Psoas muscle (tissue), 8 donors: ENCODE measurements around the gene MXRA5. TPM values are rescaled to one million over a fixed set of nuclear protein-coding genes. Genes with fewer than 3 reads are reported as not detected.
"Not testable (repeated sequence)": the region's sequence is repeated elsewhere in the genome, so short reads cannot be mapped to it uniquely, and the experiment has no call there.

Experiments
- ATAC-seq, 4 donors: fragments of 200-7000 bp; cut with Tn5 transposase; one replicate each; pipeline ENCODE4 v1.9.1; 2020; ENCODE audit warnings: moderate library complexity in 3 of 4, mild to moderate bottlenecking in 2 of 4
- DNase-seq, 2 donors: peaks; one replicate each; pipeline ENCODE4 v3.0.0-alpha.2; 2020
- H3K27ac ChIP-seq: fragments of 200-600 bp; one replicate; pipeline ENCODE4 v1.8.0; 2022
- H3K27me3 ChIP-seq, 3 donors: fragments of 200-600 bp in 1 of 3; one replicate each; pipeline versions ENCODE4 v1.6.1 to v1.8.0; 2013 to 2022; ENCODE audit warnings: low read length in 2 of 3, mild to moderate bottlenecking in 2 of 3, moderate library complexity in 1 of 3; ENCODE audit not compliant: insufficient read depth in 3 of 3
- H3K36me3 ChIP-seq, 2 donors: fragments of 200-600 bp in 1 of 2; one replicate each; pipeline versions ENCODE4 v1.6.1 to v1.8.0; 2013 to 2022; ENCODE audit warnings: low read depth in 1 of 2, mild to moderate bottlenecking in 1 of 2, moderate library complexity in 1 of 2; ENCODE audit not compliant: insufficient read depth in 1 of 2
- H3K4me1 ChIP-seq: fragments of 200-600 bp; one replicate; pipeline ENCODE4 v1.8.0; 2022
- H3K4me3 ChIP-seq: fragments of 200-600 bp; one replicate; pipeline ENCODE4 v1.8.0; 2022; ENCODE audit warnings: mild to moderate bottlenecking
- H3K9me3 ChIP-seq: fragments of 200-600 bp; one replicate; pipeline ENCODE4 v1.8.0; 2022
- CTCF ChIP-seq: fragments of 200-600 bp; IDR thresholded peaks from one replicate; pipeline ENCODE4 v1.8.0; 2022; ENCODE audit warnings: antibody characterized with exemption
- WGBS, 3 donors: extraction: QIAGEN DNeasy Blood & Tissue Kit; methylation state at CpG; one replicate each; pipeline versions ENCODE4 v1.1.6 to v1.1.7; 2013; 5-methylcytosine and 5-hydroxymethylcytosine counted together
- intact Hi-C, 2 donors: fragments of 100-400 bp; cut with DNase I; formaldehyde crosslinking; loops; one replicate each; pipeline versions ENCODE4 v1.11.0 to v1.14.2; 2022
- polyA plus RNA-seq, 3 donors: library from polyadenylated mRNA; stranded (reverse); fragments of 200-250 nt; gene quantifications; one replicate each; pipeline ENCODE4 v1.2.3, GENCODE V29; 2013
- total RNA-seq, 4 donors: library from RNA; stranded (reverse); fragmentation: NEBNext Ultra II Directional in 2 of 4; extraction: Animal tissue kit (Norgen Biotek cat#: 25700) in 2 of 4; gene quantifications; one replicate each; pipeline versions ENCODE4 v1.2.1 to v1.2.4, GENCODE V29; 2021 to 2023
- donor health status: healthy with polysubstance abuse.
- donor health status: DM: no; HTN: no; CAD: no; lungs with moderate emphysema.
- donor health status: Bipolar disorder and iron deficiency.
- donor health status: healthy.
- donor health status: DM: yes; HTN: yes; CAD: no.
- donor health status: DM: no; HTN: no; CAD: no.
- donor health status: DM: no; HTN: no; CAD: no.
- donor health status: DM: yes; HTN: yes; CAD: no.

Gene MXRA5
- total and polyA plus RNA-seq, 7 donors: 0.03 to 6.7 (median 0.23) TPM

- whole genome bisulfite sequencing, 3 donors: 85 to 95% (median 92%) methylated on average over 1 of the region's 1 CpG
Measured at GRCh38 chrX:3280706-3281105, 65.7 kb downstream of the MXRA5 start.

DNA sequence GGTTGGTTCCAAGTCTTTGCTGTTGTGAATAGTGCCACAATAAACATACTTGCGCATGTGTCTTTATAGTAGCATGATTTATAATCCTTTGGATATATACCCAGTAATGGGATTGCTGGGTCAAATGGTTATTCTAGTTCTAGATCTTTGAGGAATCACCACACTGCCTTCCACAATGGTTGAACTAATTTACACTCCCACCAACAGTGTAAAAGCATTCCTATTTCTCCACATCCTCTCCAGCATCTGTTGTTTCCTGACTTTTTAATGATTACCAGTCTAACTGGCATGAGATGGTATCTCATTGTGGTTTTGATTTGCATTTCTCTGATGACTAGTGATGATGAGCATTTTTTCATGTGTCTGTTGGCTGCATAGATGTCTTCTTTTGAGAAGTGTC is 72.8 kb downstream of the MXRA5 start:
- ATAC-seq, H3K4me1 ChIP-seq, H3K4me3 ChIP-seq, DNase-seq, H3K36me3 ChIP-seq, H3K27me3 ChIP-seq, intact Hi-C loops, H3K27ac ChIP-seq, H3K9me3 ChIP-seq: not testable (repeated sequence)
- 90 to 100% (median 94%) methylated on average over 1 of the region's 1 CpG for WGBS, 3 donors

More at GRCh38 chrX:3280706-3281105, 65.7 kb downstream of the MXRA5 start:
- H3K36me3 ChIP-seq: no peaks in the 10 kb centered on the region
- DNase-seq (no peak), ATAC-seq (no peak)
- H3K27me3 ChIP-seq: no peaks in the 10 kb centered on the region
- no peak overlapping the region for H3K27ac ChIP-seq
- peaks cover 6% of the 10 kb centered on the region for H3K9me3 ChIP-seq
- no peak overlapping the region for H3K4me3 ChIP-seq
- intact Hi-C loops: no loop called here
- H3K4me1 ChIP-seq: no peaks in the 10 kb centered on the region
- no peak for TF ChIP-seq CTCF

DNA sequence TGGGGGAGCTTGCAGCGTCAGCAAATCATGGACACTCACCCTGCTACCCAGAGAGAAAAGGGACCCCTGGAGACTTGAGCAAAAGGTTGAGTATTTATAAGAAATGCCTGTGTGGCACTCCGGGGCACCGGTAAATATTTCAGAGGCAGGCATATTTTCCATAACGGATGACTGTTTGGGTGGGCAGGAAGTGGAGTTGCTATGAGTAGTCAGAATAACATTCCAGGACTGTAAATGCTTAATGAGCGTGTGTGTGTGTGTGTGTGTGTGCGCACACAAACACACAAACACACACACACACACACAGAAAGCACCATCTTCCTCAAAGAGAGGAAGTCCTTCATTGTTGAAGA is 74.6 kb downstream of the MXRA5 start:
- no peaks in the 10 kb centered on the region for H3K27me3 ChIP-seq
- H3K36me3 ChIP-seq: no peaks in the 10 kb centered on the region
- 18 to 33% (median 29%) methylated on average over 6 of the region's 6 CpGs for WGBS, 3 donors
- TF ChIP-seq CTCF: no peak
- DNase-seq: no peak
- intact Hi-C loops: no loop called here
- ATAC-seq: no peak
- no peaks in the 10 kb centered on the region for H3K9me3 ChIP-seq
- no peak overlapping the region for H3K4me3 ChIP-seq
- no peak overlapping the region for H3K27ac ChIP-seq
- no peaks in the 10 kb centered on the region for H3K4me1 ChIP-seq

GRCh38 chrX:3271183-3271833 is 75.1 kb downstream of the MXRA5 start:
- intact Hi-C loops: no loop called here
- 5 to 17% (median 12%) methylated on average over 12 of the region's 12 CpGs for WGBS, 3 donors
- Histone ChIP-seq H3K4me1 (no peaks in the 10 kb centered on the region), H3K27ac (no peak overlapping the region), H3K36me3 (no peaks in the 10 kb centered on the region), H3K4me3 (no peak overlapping the region), H3K9me3 (no peaks in the 10 kb centered on the region), H3K27me3 (no peaks in the 10 kb centered on the region)
- ATAC-seq (no peak), DNase-seq (no peak)
- TF ChIP-seq CTCF: no peak

GRCh38 chrX:3268829-3269228 is 77.6 kb downstream of the MXRA5 start:
- DNase-seq: no peak
- Histone ChIP-seq H3K36me3 (no peaks in the 10 kb centered on the region), H3K9me3 (no peaks in the 10 kb centered on the region), H3K27ac (no peak overlapping the region), H3K27me3 (no peaks in the 10 kb centered on the region), H3K4me1 (no peaks in the 10 kb centered on the region), H3K4me3 (no peak overlapping the region)
- TF ChIP-seq CTCF: no peak
- WGBS, 3 donors: 78 to 84% (median 81%) methylated on average over 3 of the region's 3 CpGs
- no peak for ATAC-seq
- intact Hi-C loops: no loop called here
